Effector CD8-positive, alpha-beta T cell (primary cell): ENCODE data around the gene CHAF1A.

Source experiments
- DNase-seq: peaks from one replicate; lab custom pipeline; 2025; lab: John Stamatoyannopoulos, UW
- total RNA-seq, 4 experiments: gene quantifications; one replicate each; lab custom pipeline; 2026; lab: John Stamatoyannopoulos, UW

Gene CHAF1A
- 18.3 to 31.5 (median 21.4) reads per million in 4 experiments for total RNA-seq

GRCh38 chr19:4402171-4403004 is at the start of gene CHAF1A:
Gene CHAF1A, plus strand, starts transcription at chr19:4402640. Its CDS starts 123 bp downstream, at chr19:4402763.
- DNase-seq: peak; percentile 99

- peak; percentile 54 for DNase-seq
Observed at GRCh38 chr19:4352701-4353121, 49.7 kb upstream of the CHAF1A start.

- no peak for DNase-seq
Observed at GRCh38 chr19:4354282-4354681, 48.2 kb upstream of the CHAF1A start.

- DNase-seq: no peak
Observed at GRCh38 chr19:4354897-4355296, 47.5 kb upstream of the CHAF1A start.

- DNase-seq: no peak
Observed at GRCh38 chr19:4357095-4357797, 45.2 kb upstream of the CHAF1A start.

GRCh38 chr19:4357921-4358326 is 44.5 kb upstream of the CHAF1A start:
- no peak for DNase-seq

GRCh38 chr19:4358709-4359626 is 43.5 kb upstream of the CHAF1A start:
- no peak for DNase-seq

- no peak for DNase-seq
Observed at GRCh38 chr19:4359627-4360000, 42.8 kb upstream of the CHAF1A start.

- DNase-seq: no peak
Observed at GRCh38 chr19:4360081-4360569, 42.3 kb upstream of the CHAF1A start.

GRCh38 chr19:4360641-4361151 is 41.7 kb upstream of the CHAF1A start:
- no peak for DNase-seq

GRCh38 chr19:4361152-4362046 is 41.0 kb upstream of the CHAF1A start:
- no peak for DNase-seq

GRCh38 chr19:4362101-4362828 is 40.2 kb upstream of the CHAF1A start:
- no peak for DNase-seq

- no peak for DNase-seq
Observed at GRCh38 chr19:4362831-4363545, 39.5 kb upstream of the CHAF1A start.

GRCh38 chr19:4363571-4364304 is 38.7 kb upstream of the CHAF1A start:
- no peak for DNase-seq

- DNase-seq: no peak
Observed at GRCh38 chr19:4365341-4365740, 37.1 kb upstream of the CHAF1A start.

- DNase-seq: no peak
Observed at GRCh38 chr19:4365791-4366665, 36.4 kb upstream of the CHAF1A start.

GRCh38 chr19:4366666-4367335 is 35.6 kb upstream of the CHAF1A start:
- no peak for DNase-seq
